Measurements from ENCODE around the gene BARHL1. TPM values are rescaled to one million over a fixed set of nuclear protein-coding genes. Genes with fewer than 3 reads are reported as not detected.
A peak's percentile ranks its signal among the peaks of the same experiment; 100 is the strongest.

BARHL1 gene
- total RNA-seq, 1 experiment from 2014 or later, result not detected

GRCh38 chr9:132592451-132592850, 10.0 kb downstream of the BARHL1 start:
- Histone ChIP-seq H4K8ac (replicated peaks; ENCODE audit: insufficient read length, low read depth, low read length) (no peak overlapping the region), H3K79me1 (ENCODE audit: insufficient read depth, low read depth, low read length, poor library complexity, severe bottlenecking) (no peaks in the 10 kb centered on the region), H3K9me3 (ENCODE audit: control insufficient read depth, low read depth, low read length) (no peaks in the 10 kb centered on the region), H3K23ac (ENCODE audit: insufficient read length, low read depth, low read length) (no peak overlapping the region), H3K79me2 (ENCODE audit: insufficient read depth, low read length) (no peaks in the 10 kb centered on the region), H2AK5ac (ENCODE audit: insufficient read length, low read length) (no peak overlapping the region), H3K18ac (ENCODE audit: insufficient read length, low read depth, low read length) (no peak overlapping the region), H3K4ac (ENCODE audit: low read depth, low read length) (no peak overlapping the region), H4K91ac (ENCODE audit: insufficient read length, low read depth, low read length) (no peak overlapping the region), H3K4me2 (ENCODE audit: insufficient read depth, insufficient read length, low read length) (peak overlapping the region; percentile 52), H3K9ac (ENCODE audit: extremely low read depth, insufficient read length, low read length) (no peak overlapping the region), H4K5ac (ENCODE audit: insufficient read length, low read depth, low read length) (no peak overlapping the region), H3K27ac (ENCODE audit: insufficient read length, low read depth, low read length) (no peak overlapping the region), H3K14ac (ENCODE audit: insufficient read depth, low read length) (no peak overlapping the region), H4K20me1 (ENCODE audit: control insufficient read depth, insufficient read depth, insufficient read length) (no peaks in the 10 kb centered on the region), H3K23me2 (ENCODE audit: insufficient read length, low read depth, low read length, poor library complexity, severe bottlenecking) (peaks cover 19% of the 10 kb centered on the region), H2BK20ac (ENCODE audit: low read depth, low read length, poor library complexity, severe bottlenecking) (no peak overlapping the region), H2BK120ac (ENCODE audit: low read depth, low read length, poor library complexity, severe bottlenecking) (no peak overlapping the region), H2BK15ac (ENCODE audit: low read depth, low read length) (no peak overlapping the region), H3K4me1 (ENCODE audit: insufficient read depth, low read length) (peaks cover 5% of the 10 kb centered on the region; the same call in 1 of the 2 replicates), H3K56ac (ENCODE audit: insufficient read length, low read depth, low read length) (no peak overlapping the region), H3T11ph (ENCODE audit: low read length) (no peak overlapping the region), H2BK12ac (ENCODE audit: insufficient read length, low read depth, low read length) (no peak overlapping the region), H2BK5ac (ENCODE audit: insufficient read length, low read length) (no peak overlapping the region), H3K27me3 (ENCODE audit: insufficient read depth, low read length) (peaks cover 47% of the 10 kb centered on the region), H2AFZ (ENCODE audit: low read length) (no peak overlapping the region)
- Mint-ChIP-seq H3K9me3 (peaks cover 3% of the 10 kb centered on the region in 2 experiments; a peak in 2 of 5 replicates), H3K27me3 (ENCODE audit: low read depth) (peaks cover 58% of the 10 kb centered on the region), H3K36me3 (ENCODE audit: insufficient read depth in 1 of 3, low read depth in 3 of 3) (peaks cover 6 to 31% (median 8%) of the 10 kb centered on the region in 3 experiments; a peak in 5 of 7 replicates), H3K27ac (peak overlapping the region in 1 of 3 experiments; percentile 90; a peak in 2 of 7 replicates), H3K4me1 (peaks cover 28 to 57% of the 10 kb centered on the region in 2 experiments), H3K4me3 (peak overlapping the region; percentile 57 to 79)
- no peak for DNase-seq
- WGBS (ENCODE audit: extremely low coverage, insufficient read length, low lambda C conversion rate), result no CpG with 5 or more reads among the region's 8 CpGs
- TF ChIP-seq CTCF (conservative IDR thresholded peaks at IDR 0.05), result no peak
